ENCODE results near the gene SPON1.
"Not testable (repeated sequence)": the region's sequence is repeated elsewhere in the genome, so short reads cannot be mapped to it uniquely, and the experiment has no call there.

The SPON1 gene

DNA sequence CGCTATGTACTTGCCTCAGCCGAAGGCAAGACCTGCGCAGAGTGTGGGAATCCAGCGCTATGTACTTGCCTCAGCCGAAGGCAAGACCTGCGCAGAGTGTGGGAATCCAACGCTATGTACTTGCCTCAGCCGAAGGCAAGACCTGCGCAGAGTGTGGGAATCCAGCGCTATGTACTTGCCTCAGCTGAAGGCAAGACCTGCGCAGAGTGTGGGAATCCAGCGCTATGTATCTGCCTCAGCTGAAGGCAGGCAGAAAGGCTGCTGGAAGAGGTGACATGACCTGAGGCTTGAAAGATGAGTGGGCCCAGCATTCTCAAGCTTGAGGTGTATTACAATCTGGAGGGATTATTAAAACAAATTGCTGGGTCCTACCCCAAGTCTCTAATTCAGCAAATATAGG is 290.0 kb downstream of the SPON1 start:
- not testable (repeated sequence) for DNase-seq

DNA sequence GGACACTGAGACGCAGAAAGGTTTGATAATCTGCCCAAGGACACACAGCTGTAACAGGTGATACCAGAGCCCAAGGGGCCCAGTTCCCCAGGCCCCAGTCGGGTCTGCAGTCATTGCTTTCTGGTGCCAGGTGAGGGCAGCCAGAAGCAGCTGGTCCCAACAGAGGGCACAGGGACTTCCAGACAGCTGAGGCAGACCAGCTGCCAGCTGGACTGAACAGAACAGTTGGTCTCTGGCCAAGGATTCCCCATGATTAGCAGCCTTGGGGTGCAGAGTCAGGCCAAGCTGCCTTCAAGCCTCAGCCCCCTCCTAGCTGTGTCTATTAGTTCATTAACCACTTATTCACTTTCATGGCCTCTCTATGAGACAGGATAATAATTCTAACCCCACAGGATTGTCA is 290.9 kb downstream of the SPON1 start:
- no peak for DNase-seq

GRCh38 chr11:14253840-14254239 is 291.3 kb downstream of the SPON1 start:
- no peak for DNase-seq

GRCh38 chr11:14254533-14255237 is 292.2 kb downstream of the SPON1 start:
- DNase-seq = no peak

DNA sequence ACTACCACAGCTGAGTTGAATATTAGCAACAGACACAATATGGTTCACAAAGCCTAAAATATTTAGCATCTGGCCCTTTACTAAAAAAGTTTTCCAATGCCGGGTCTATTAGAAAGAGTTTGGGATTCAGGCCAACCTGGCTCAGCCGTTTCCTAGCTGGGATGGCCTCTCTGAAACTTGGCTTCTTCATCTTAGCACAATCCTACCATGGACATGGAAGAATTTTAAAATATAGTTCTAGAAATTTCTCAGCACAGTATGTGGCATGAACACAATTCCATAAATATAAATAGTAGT is 292.7 kb downstream of the SPON1 start:
- peak in 1 of 2 experiments; percentile 14 for DNase-seq

GRCh38 chr11:14258221-14258935 is 295.9 kb downstream of the SPON1 start:
- no peak for DNase-seq

DNA sequence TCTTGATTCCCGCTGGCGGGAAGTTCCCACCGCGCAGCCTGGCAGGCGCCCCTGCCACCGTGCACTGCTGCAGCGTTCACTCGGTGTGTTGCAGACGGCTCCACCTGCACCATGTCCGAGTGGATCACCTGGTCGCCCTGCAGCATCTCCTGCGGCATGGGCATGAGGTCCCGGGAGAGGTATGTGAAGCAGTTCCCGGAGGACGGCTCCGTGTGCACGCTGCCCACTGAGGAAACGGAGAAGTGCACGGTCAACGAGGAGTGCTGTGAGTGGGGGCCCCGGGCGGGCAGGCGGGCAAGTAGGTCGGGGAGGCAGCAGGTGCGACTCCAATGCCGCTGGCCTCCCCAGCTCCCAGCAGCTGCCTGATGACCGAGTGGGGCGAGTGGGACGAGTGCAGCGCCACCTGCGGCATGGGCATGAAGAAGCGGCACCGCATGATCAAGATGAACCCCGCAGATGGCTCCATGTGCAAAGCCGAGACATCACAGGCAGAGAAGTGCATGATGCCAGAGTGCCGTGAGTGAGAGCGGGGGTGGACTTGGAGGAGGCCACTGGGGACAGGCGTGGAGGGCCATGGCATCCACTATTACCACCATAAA is 296.8 kb downstream of the SPON1 start:
- no peak for DNase-seq

- no peak for DNase-seq
These were observed 297.4 kb downstream of the SPON1 start for GRCh38 chr11:14259878-14260277.

- no peak for DNase-seq
These were observed 298.5 kb downstream of the SPON1 start for GRCh38 chr11:14261066-14261465.

DNA sequence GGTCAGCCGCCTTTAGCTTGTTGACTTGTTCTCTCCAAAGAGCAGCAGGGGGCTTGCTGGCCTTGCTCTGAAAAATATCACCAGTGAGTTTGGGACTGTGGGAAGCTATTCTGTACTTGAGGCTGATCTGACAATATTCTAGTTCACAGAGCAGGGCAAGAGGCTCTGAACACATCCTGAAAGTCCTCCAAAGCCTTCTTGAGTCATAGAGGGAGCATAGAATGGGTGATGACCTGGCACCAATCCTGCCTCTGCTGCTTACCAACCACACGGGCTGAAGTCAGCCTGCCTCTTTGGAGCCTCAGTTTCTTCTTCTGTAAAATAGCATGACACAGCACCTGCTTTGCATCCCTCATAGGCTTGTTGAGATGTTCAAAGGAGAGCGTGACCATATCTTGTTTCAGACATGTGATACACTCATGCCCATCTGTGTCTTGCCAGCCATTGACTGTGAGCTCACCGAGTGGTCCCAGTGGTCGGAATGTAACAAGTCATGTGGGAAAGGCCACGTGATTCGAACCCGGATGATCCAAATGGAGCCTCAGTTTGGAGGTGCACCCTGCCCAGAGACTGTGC is 299.8 kb downstream of the SPON1 start:
- DNase-seq = no peak

DNA sequence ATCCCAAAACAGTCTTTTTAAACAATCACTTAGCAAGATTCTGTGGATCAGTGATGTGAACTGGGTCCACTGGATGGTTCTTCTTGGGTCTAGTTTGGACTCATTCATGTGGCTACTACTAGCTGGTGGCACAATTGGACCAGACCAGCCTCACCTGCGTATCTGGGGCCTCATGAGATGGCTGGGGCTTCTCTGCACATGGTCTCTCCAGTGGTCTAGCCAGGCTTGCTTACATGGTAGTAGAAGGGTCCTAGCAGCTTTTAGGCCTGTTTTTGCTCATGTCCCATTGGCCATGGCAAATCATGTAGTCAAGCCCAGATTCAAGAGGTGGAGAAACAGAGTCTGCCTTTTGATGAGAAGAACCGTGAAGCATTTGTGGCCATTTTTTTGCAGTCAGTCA is 302.4 kb downstream of the SPON1 start:
- no peak for DNase-seq

DNA sequence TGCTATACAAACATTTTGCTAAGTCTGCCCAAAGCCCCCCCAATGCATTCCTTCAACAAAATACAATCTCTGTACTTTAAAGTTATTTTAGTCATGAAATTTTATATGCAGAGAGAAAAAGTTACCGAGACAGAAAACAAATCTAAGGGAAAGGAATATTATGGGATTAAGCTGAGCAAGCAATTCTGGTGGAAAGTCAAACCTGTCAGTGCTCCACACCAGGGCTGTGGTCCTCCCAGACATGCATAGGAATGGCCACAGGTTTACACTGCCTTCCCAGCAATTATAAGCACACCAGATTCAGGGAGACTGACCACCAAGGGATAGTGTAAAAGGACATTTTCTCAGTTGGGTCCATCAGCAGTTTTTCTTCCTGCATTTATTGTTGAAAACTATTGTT is 304.1 kb downstream of the SPON1 start:
- no peak for DNase-seq

GRCh38 chr11:14267861-14268635 is 305.5 kb downstream of the SPON1 start:
- DNase-seq = no peak

DNA sequence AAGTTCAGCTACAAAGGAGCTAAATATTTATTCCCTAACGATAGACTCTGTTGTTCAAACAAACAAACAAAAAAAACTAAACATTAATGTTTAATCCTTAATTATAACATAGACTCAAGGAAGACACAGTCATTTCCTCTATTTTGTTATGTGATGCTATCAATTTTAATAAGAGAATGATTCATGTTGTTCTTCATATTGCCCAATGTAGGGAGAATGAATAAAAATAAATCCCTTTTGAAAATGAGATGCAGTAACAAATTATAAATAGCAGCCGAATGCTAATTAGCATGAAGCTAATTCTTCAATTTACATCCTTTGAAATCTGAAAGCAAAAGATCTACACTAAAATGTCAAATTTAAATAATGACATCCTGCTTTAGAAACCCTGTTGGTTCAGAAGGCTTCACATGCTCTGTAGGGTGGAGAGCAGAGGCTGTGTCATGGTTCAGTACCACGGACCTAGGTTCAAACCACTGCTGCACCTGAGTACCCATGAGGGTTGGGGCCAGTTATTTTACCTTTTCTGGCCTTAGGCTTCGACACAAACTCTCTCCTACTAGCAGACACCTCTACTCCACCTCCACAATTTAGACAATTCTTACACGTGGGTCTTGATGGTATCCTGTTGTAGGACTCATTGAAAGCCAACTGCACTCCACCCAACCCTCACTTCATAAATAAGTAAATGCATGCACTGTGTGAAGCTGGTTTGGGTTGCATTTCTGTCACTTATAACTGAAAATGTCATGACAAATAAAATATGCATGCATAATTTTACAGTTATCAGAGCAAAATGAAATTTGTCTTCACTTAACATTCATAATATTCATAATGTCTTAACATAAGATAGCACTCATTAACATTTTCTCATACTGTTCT is 307.4 kb downstream of the SPON1 start:
- no peak for DNase-seq

DNA sequence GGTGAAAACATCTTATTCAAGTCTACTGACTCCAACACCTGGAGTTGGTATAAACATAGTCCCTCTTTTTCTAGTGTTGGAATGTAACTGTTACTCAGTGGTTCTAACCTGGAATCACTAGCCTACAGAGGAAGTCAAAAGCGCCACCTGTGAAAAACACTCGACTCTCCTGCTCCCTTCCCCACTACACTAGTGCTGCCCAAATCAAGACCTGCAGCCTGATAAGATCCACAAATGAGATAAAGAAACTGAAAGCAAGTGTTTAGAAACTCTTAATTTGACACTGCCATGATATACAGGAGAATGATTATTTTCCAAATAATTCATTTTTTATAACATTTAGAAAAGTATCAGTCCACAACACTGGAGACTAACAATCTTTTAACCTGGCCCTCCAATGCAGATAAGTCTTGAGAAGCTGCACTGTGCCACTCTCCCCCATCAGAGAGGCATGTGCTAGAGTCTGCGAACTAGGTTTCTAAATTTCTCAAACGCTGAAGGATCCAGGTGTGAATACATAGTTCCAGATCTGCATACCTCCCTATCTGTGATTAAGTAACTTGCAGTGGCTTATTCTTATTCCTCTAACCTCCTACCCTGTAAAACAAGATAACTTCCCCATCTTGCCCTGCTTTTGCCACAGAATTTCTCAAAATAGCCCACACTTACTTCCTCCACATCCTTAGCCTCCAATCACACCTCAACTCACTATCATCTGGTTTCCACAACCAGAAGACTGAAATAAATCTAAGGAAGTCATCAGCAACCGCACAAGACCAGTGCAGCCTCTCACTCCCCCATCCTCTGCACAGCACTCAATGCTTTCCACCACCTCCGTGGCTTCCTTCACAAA is 308.4 kb downstream of the SPON1 start:
- DNase-seq = no peak

DNA sequence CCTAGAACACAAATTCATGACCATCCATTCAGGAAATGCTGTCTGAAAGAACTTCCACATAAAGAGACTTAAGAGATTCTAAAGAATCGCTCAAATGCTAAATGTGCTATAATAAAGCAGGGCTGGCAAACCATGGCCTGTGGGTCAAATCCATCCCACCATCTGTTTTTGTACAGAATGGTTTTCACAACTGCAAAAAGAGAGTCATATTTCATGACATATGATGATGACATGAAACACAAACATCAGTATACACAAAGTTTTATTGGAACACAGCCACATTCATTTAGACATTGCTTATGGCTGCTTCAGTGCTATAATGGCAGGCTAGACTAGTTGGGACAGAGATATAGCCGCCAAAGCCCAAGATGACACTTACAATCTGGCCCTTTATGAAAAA is 311.4 kb downstream of the SPON1 start:
- DNase-seq = no peak

DNA sequence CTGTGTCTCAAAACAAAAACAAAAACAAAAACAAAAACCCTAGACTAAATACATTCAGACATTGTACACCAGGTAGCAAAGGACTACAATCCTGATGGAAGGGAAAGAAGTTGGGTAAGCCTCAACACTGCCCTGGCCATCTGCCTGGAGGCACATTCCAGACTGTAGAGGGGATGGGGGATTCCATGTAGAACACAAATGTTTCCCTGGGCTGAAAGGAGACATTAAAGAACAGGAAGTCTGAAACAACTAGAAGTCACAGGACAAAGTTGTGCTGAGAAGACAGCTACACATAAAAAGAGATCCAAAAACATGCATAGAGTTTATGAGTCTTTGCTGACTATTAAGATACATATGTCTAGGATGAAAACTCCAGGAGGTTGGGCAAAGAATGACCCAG is 312.6 kb downstream of the SPON1 start:
- no peak for DNase-seq

DNA sequence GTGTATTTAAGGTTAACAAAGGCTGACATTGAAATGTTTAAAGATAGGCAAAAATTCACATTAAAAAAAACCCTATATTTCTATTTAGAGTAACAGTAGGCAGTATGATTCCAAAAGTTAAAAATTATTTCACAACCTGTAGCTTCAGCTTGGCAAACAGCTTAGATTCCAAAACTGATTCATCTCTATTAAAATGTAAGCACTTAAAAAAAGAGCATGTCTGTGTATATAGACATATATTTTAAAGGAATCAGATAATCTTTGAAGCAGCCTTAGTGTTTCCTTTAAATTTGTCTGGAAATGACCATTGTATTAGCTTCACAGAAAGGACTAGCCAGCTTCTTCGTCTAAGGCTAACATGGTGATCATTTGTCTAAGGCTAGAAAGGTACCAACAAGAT is 316.3 kb downstream of the SPON1 start:
- not testable (repeated sequence) for DNase-seq

DNA sequence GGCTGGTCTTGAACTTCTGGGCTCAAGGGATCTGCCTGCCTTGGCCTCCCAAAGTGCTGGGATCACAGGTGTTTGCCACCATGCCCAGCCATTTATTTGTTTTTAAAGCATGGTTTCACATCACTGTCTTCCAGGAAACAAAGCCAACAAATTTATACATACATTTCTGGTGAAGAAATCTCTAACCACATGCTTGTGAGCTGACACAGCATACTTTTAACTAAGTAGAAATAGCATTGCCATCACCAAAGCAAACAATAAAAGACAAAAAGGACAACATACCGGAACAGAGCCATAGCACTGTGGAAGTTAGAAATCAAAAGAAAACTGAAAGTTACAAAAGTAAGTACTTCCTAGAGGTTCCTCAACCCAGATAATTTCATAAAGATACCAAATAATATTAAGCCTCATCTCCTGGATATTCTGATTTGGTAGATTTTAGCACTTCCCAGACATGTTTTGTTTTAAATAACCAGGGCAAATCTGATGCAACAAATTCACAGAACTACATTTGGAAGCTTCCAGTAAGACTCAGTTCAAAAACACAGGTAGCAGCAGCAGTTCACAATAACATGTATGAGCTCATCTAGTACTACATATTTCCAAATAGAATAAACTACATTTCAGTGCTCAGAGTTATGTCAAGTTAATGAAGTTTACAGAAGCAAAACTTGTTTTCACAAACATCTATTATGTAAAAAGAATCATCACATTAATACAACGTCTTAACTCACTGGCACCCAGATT is 325.8 kb downstream of the SPON1 start:
- no peak for DNase-seq

DNA sequence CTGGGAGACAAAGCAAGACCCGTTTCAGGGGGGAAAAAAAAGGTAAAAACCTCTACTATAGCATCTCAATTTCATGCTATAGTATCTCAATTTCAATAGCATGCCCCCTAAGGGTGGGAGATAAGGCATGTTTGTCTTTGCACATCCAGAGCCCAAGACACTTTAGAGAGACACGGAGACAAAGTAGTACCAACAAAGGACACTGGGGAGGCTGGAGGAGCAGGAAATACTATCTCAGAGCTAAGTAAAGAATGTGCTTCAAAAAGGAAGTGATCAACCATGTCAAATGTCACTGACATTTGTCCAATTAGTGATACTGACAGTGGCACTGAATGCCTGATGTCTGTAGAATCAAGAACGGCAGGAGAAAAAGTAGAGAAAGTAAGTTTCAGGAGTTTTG is 327.9 kb downstream of the SPON1 start:
- no peak for DNase-seq

DNA sequence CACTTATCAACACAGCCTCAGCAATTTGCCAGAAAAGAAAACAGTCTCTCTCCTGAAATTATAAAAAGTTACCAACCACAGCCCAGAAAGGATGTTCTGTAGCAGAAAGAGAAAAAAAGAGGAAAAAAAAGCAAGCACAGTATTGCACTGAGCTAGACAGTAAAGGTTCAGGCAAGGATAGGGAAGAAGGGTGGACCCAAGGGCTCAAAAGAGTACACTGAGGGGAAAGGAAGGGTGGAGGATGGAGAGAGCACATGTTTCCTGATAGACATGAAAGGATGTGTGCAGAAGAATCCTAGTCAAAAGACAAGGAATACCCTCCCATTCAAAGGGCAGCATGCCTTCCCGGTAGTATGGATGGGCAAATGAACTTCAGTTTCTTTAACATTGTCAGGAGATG is 337.4 kb downstream of the SPON1 start:
- no peak for DNase-seq

Data from NCI-H446 (cell line).